Fibroblast of lung (primary cell): Measurements from ENCODE around the gene ANKS1B. TPM values are rescaled to one million over a fixed set of nuclear protein-coding genes. Genes with fewer than 3 reads are reported as not detected.

ENCODE experiments used
- DNase-seq, 2 donors: peaks; one replicate each; pipeline versions ENCODE4 v3.0.0 to v3.0.0-alpha.2; 2010; ENCODE audit warnings: low read depth in 2 of 2
- H2AFZ ChIP-seq: 2 replicates; pipeline ENCODE4 v1.5.1; 2012; ENCODE audit warnings: low read length, control low read depth, inconsistent platforms
- H3K27ac ChIP-seq: 2 replicates; pipeline ENCODE4 v1.5.1; 2011; ENCODE audit warnings: low read length, control low read depth; ENCODE audit not compliant: insufficient read depth
- H3K27me3 ChIP-seq: 2 replicates; pipeline ENCODE4 v1.5.1; 2011; ENCODE audit warnings: mild to moderate bottlenecking, low read length; ENCODE audit not compliant: control insufficient read depth, insufficient read depth
- H3K36me3 ChIP-seq: 2 replicates; pipeline ENCODE4 v1.5.1; 2011; ENCODE audit warnings: low read length; ENCODE audit not compliant: control insufficient read depth, insufficient read depth
- H3K4me1 ChIP-seq: 2 replicates; pipeline ENCODE4 v1.5.1; 2011; ENCODE audit warnings: low read length; ENCODE audit not compliant: control insufficient read depth, insufficient read depth; ENCODE audit errors: extremely low read depth
- H3K4me2 ChIP-seq: 2 replicates; pipeline ENCODE4 v1.5.1; 2011; ENCODE audit warnings: low read length, control low read depth; ENCODE audit not compliant: insufficient read depth; ENCODE audit errors: extremely low read depth
- H3K4me3 ChIP-seq, 4 experiments: fragments of 200-600 bp in 1 of 4; sonication (generic) in 1 of 4; replicated peaks in 1 of 4; 2 replicates each; pipeline ENCODE4 v1.5.1; 2011 to 2016; ENCODE audit warnings: low read length in 4 of 4, low read depth in 3 of 4, mild to moderate bottlenecking in 3 of 4, control low read depth in 2 of 4, inconsistent platforms in 1 of 4, mixed read lengths in 1 of 4; ENCODE audit not compliant: insufficient read depth in 1 of 4; ENCODE audit errors: control extremely low read depth in 1 of 4
- H3K79me2 ChIP-seq: 2 replicates; pipeline ENCODE4 v1.5.1; 2012; ENCODE audit warnings: mild to moderate bottlenecking, low read length, inconsistent platforms; ENCODE audit not compliant: control insufficient read depth, insufficient read depth
- H3K9ac ChIP-seq: 2 replicates; pipeline ENCODE4 v1.5.1; 2011; ENCODE audit warnings: mild to moderate bottlenecking, low read length, control low read depth; ENCODE audit not compliant: insufficient read depth
- H3K9me3 ChIP-seq: 2 replicates; pipeline ENCODE4 v1.5.1; 2012; ENCODE audit warnings: low read depth, low read length; ENCODE audit not compliant: control insufficient read depth, insufficient read depth
- H4K20me1 ChIP-seq: 2 replicates; pipeline ENCODE4 v1.5.1; 2011; ENCODE audit warnings: low read length; ENCODE audit not compliant: control insufficient read depth, insufficient read depth; ENCODE audit errors: extremely low read depth
- CTCF ChIP-seq, 2 donors: IDR thresholded peaks in 1 of 2; conservative IDR thresholded peaks in 1 of 2; 1 replicate in 1 of 2; 2 replicates in 1 of 2; pipeline ENCODE4 v1.5.1; 2011 to 2012; ENCODE audit warnings: low read length in 2 of 2, control low read depth in 1 of 2, inconsistent platforms in 1 of 2, low read depth in 1 of 2, mild to moderate bottlenecking in 1 of 2
- EZH2 ChIP-seq: IDR thresholded peaks from 2 replicates; pipeline ENCODE4 v1.5.1; 2012; ENCODE audit warnings: low read length, control low read depth, mild to moderate bottlenecking; ENCODE audit errors: missing control alignments
- polyA plus RNA-seq, 2 donors: library from polyadenylated mRNA; depleted of rRNA in 1 of 2; stranded (reverse) in 1 of 2; unstranded in 1 of 2; fragments of >200 nt; gene quantifications; 2 replicates each; pipeline ENCODE4 v1.2.1, GENCODE V29; 2011 to 2012; ENCODE audit warnings: missing spikeins in 1 of 2
- total RNA-seq: library from RNA; depleted of rRNA; stranded (reverse); fragments of >200 nt; gene quantifications from 2 replicates; pipeline ENCODE4 v1.2.1, GENCODE V29; 2014

ANKS1B gene
- total and polyA plus RNA-seq, 2 donors (not counting 1 experiment from before 2014, with no cell fraction given), result 0.11 to 0.83 TPM

- Histone ChIP-seq H4K20me1 (no peaks in the 10 kb centered on the region), H3K27ac (no peak overlapping the region), H3K79me2 (no peaks in the 10 kb centered on the region), H3K27me3 (no peaks in the 10 kb centered on the region), H3K4me2 (no peak overlapping the region), H3K4me3 (no peak overlapping the region), H3K36me3 (no peaks in the 10 kb centered on the region), H3K9me3 (no peaks in the 10 kb centered on the region), H3K4me1 (no peaks in the 10 kb centered on the region), H2AFZ (no peak overlapping the region), H3K9ac (no peak overlapping the region)
- DNase-seq, result no peak
- TF ChIP-seq CTCF (conservative IDR thresholded peaks at IDR 0.05 in 1 of 2, IDR thresholded peaks at IDR 0.05 in 1 of 2; ENCODE audit: low read depth in 1 of 2, low read length in 2 of 2) (no peak), EZH2 (no peak)
Measured at GRCh38 chr12:99954724-99955123, 30.0 kb downstream of the ANKS1B start.

- no peak overlapping the region for H3K4me2 ChIP-seq
- H3K9me3 ChIP-seq, result no peaks in the 10 kb centered on the region
- no peak overlapping the region for H3K9ac ChIP-seq
- H3K36me3 ChIP-seq, result no peaks in the 10 kb centered on the region
- no peaks in the 10 kb centered on the region for H3K79me2 ChIP-seq
- no peak overlapping the region for H3K27ac ChIP-seq
- DNase-seq, result no peak
- no peaks in the 10 kb centered on the region for H3K27me3 ChIP-seq
- H3K4me1 ChIP-seq, result no peaks in the 10 kb centered on the region
- H2AFZ ChIP-seq, result no peak overlapping the region
- H3K4me3 ChIP-seq, result no peak overlapping the region
- TF ChIP-seq CTCF (conservative IDR thresholded peaks at IDR 0.05 in 1 of 2, IDR thresholded peaks at IDR 0.05 in 1 of 2; ENCODE audit: low read depth in 1 of 2, low read length in 2 of 2) (no peak), EZH2 (no peak)
- H4K20me1 ChIP-seq, result no peaks in the 10 kb centered on the region
Measured at GRCh38 chr12:99948370-99948769, 36.4 kb downstream of the ANKS1B start.

- no peaks in the 10 kb centered on the region for H3K36me3 ChIP-seq
- no peak overlapping the region for H3K9ac ChIP-seq
- no peaks in the 10 kb centered on the region for H3K79me2 ChIP-seq
- no peak overlapping the region for H3K27ac ChIP-seq
- no peak overlapping the region for H2AFZ ChIP-seq
- H4K20me1 ChIP-seq, result no peaks in the 10 kb centered on the region
- H3K4me1 ChIP-seq, result no peaks in the 10 kb centered on the region
- no peak overlapping the region for H3K4me2 ChIP-seq
- H3K9me3 ChIP-seq, result no peaks in the 10 kb centered on the region
- H3K27me3 ChIP-seq, result no peaks in the 10 kb centered on the region
- no peak overlapping the region for H3K4me3 ChIP-seq
- TF ChIP-seq CTCF (conservative IDR thresholded peaks at IDR 0.05 in 1 of 2, IDR thresholded peaks at IDR 0.05 in 1 of 2; ENCODE audit: low read depth in 1 of 2, low read length in 2 of 2), result no peak
- TF ChIP-seq EZH2, result no peak
- DNase-seq, result no peak
Measured at GRCh38 chr12:99946131-99946530, 38.6 kb downstream of the ANKS1B start.
